HPDE6-E6E7 (cell line): ENCODE results near the gene A2M.
"Not testable (repeated sequence)": the region's sequence is repeated elsewhere in the genome, so short reads cannot be mapped to it uniquely, and the experiment has no call there.

Experiments
- DNase-seq: peaks from one replicate; pipeline ENCODE4 v3.0.0; 2011; ENCODE audit warnings: missing footprints; ENCODE audit errors: extremely low spot score

A2M gene

DNA sequence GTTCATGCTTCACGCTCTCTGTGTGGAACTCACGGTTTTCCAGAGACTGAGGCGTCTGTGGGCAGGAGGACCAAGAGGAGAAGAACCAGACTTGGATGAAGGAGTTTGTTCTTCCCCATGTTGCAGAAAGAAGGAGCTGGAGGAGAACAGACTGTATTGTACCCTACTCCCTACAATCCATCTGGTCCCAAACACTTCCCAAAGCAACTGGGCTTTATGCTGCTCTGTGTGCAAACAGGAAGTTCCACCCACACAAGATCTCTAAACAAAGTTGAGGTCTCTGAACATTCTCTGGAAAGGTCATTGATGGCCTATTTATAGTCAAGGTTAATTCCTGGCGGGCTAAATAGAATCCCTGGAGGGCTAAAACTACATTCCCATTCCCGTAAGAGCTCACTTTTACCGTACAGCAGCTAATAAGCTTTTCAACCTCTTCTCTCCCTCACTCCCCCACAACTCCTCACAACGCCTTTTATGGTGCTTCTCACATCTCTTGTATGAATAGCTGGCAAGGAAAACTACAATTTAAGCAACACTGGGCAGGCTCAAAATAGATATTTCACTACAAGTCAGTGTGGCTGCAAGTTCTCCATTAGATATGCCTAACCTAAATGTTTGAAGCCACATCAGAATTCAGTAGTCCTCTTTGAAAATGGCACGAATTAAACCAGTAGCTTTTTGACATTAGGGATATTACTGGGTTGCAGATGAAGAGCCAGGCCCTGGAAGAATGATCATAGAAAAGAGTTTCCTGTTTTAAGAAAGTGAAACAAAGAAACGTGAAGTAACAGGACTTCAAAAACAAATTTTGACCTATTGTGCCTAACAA is at the start of gene A2M:
A2M (minus strand) TSS at position 189 of the 829 bp plus-strand sequence; CDS start at position 119, 70 bp downstream.
- DNase-seq: no peak

GRCh38 chr12:9163392-9163791 is 47.7 kb upstream of the A2M start:
- no peak for DNase-seq

DNA sequence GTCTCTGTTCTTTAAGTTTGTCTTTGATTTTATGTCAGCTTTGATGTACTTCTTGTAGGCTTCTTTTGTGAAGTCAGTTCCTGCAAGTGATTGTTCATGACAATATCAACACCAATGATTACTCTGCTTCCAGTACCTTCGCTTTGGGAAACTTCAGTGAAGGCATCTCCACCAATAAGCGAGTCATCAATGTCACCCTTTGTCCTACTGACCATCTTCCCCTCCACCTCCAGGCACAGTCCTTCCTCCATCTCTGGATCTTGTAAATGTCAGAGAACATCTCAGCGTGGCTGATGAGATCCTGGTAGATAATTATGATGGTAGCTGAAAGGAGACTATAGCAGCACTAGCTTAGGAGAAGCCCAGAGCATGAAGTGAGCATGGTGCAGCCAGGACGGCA is 40.4 kb upstream of the A2M start:
- no peak for DNase-seq

GRCh38 chr12:9149372-9149771 is 33.7 kb upstream of the A2M start:
- DNase-seq: no peak

DNA sequence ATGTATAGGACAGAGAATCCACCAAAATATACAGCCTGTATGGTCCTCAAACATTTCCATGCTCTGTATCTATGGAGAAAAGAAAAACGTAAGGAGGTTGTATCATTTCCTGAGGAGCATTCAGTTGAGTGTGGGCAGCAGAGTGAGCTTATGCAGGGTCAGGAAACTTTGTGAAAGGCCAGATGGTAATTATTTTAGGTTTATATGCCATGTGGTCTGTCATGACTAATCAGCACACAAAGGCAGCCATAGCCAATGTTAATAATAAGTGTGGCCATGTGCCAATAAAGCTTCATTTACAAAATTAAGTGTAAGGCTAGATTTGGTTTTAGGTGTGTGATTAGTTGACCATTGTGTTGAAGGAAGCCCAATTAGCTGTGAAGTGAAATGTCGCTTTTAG is 33.2 kb upstream of the A2M start:
- DNase-seq: no peak

GRCh38 chr12:9147461-9147860 is 31.7 kb upstream of the A2M start:
- DNase-seq: no peak

DNA sequence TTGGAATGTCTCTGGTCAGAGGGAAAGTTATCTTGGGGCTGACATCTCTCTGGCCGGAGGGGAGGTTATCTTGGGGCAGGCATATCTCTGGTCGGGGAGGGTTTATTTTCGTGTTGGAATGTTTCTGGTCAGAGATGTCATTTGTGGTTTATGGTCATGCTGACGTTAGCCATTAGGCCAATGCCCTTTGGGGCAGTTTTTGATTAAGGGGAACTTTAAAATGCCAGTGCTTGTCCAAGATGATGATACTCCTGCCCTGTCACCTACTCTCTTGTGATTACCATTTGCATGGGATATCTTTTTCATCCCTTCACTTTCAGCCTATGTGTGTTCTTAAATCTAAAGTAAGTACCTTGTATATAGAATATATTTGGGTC is 29.0 kb upstream of the A2M start:
- no peak for DNase-seq

- DNase-seq: no peak
Observed at GRCh38 chr12:9143929-9144729, 28.4 kb upstream of the A2M start.

DNA sequence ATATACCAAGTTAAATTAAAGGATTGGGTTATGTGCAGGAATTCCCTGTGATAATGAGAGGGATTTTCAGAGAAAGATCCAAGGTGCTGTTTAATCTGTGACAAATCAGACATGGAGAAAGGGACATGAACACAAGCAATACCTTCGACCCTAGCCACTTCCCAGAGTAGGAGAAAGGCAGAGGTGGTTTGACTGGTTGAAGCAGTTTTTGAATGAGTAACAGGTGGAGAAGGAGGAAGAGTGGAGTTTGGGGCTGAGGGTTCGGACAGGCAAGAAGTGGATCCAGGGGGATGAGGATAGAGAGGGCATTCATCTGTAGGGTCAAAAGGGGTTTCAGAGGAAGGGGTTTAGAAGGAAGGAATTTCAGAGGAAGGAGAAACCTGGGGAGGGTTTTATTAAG is 27.4 kb upstream of the A2M start:
- DNase-seq: no peak

GRCh38 chr12:9139588-9140290 is 24.0 kb upstream of the A2M start:
- not testable (repeated sequence) for DNase-seq

DNA sequence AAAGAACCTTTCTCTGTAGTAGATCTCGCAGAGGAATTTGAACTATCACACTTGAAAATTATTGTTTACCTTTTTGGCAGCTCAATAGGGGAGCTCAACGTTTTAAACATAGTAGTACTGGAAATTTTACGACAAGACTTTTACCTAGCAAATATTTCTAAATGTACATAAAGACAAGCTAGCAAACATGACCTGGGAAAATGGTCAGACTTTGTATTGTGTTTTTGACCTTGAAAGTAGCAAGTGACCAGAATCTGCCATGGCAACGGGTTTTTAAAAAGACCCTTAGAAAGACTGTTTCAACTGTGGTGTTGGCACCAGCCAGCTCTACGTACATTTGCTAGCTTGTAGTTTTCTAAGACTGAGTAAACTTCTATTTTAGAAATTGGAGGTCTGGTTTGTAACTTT is 20.2 kb upstream of the A2M start:
- DNase-seq: no peak

DNA sequence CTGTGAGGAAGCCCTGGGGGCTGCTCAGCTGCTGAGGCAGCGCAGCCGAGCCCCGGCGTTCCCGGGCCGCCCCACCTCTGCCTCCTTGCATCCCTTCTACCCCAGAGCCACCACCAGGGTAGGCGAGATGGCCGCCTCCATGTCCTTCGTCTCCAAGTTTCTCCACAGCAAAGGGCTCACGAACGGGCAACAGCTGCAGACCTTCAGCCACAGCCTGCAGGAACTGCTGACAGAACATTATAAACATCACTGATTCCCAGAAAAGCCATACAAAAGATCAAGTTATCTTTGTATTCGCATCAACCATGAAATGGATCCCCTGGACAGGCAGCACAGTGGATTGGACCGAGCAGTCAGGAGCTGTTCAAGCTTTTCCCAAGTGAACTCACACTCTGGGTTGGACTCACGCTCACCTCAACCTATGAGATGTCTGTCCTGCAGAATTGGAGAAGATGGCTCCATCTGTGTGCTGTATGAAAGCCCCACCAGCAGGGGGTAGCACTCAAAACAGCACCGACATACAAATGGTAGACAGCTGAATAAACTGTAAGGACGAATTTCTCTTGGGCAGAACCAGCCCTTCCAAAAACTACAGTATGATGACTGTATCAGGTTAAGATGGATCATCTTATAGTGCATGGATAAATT is 19.4 kb upstream of the A2M start:
- no peak for DNase-seq

DNA sequence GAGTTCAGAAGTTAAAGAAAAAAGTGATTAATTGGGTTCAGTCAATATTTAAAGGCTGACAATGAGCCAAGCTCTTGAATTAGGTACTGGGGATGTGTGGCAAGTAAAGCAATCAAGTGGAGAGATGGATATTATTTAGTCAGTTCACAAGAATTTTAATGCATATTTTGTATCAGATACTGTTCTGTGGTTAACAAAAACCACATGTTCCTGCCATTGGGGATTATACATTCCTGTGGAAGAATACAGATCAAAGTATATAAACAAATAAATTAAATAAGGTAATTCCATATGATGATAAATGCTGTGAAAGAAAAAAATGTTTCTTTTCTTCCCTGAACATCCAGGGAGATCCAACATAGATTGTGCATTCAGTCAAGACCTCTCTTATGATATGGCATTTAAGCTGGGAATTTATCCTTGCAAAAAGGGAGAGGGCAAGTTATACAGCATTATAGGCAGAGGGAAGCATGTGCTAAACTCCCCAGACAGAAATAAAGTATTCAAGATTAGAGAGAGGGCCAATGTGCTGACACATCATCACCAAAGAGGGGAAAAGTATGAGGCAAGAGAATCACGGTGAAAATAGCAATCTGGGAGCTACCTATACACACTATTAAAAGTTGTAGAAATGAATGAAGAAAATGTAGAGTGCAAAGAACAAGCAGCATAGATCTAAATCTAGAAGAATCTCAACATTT is 17.6 kb upstream of the A2M start:
- DNase-seq: no peak

DNA sequence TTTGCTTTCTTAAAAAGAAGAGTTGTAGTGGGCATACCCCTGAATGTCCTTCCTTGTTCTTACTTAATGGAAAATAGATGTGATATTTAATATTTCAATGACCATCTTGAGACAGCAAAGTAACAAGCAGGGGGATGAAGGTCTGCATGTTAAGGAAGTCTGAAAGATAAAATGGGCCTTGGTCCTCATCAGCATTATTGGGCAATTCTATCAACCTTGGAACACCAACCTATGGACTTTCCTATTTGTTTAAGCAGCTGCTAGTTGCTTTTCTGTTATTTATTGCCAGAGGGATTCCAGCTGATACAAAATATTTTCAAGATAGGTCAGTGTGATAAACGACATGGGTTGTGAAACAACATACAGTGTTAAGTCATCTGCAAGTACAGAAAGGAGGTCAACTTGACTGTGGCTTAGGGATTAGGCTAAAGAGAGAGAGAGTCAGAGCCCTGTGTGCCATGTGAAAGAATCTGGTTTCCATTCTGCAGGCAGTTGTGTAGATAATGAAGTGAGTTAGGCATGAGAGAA is 16.4 kb upstream of the A2M start:
- DNase-seq: no peak

- DNase-seq: no peak
Observed at GRCh38 chr12:9130244-9130643, 14.5 kb upstream of the A2M start.

GRCh38 chr12:9127936-9128663 is 12.4 kb upstream of the A2M start:
- no peak for DNase-seq

DNA sequence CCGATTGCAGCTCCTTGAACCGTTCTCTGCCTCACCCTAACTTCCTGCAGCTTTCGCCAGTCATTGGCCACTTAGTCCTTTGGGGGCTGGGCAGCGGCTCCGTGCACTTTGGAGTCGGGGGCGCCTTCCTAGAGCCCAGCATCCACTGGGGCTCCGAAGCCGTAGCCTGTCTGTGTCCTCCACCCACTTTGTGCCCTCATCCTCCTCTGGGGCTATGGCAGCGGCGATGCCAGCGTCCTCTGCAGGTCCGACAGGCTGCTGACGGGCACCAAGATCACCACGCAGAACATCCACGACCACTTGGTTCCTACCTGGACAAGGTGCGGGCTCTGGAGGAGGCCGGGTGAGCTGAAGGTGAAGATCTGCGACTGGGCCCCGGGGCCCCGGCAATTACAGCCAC is 11.8 kb upstream of the A2M start:
- DNase-seq: no peak

DNA sequence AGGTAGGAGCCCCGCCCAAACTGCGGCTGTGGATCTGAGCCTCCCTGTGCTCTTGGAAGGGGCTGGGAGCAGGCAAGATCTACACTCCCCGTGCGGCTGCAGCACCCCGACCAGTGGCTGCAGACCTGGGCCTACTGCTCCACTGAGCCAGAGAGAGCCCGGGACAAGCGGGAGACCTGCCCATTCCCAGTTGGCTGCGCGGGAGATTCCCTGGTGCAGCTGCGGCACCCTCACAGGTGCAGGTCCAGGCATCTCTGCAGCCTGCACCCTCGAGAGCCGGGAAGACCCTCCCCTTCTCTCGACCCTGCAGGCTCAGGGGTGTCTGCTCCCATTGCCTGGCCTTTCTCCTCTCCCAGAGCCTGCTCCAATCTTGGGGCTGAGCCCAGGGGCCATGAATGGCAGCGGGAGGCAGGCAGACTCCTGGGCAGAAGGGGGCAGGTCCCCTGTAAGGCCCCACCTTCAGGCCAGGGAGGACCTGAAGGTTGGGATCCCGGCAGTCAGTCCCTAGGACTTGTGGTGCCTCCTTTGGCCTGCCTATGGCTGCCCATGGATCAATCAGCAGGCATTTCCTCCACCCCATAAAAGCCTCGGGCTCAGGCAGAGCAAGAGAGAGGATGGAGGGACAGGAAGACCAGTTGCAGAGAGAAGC is 8.8 kb upstream of the A2M start:
- DNase-seq: no peak

- no peak for DNase-seq
Observed at GRCh38 chr12:9123781-9124382, 8.2 kb upstream of the A2M start.
